ENCODE measurements around the gene CDK2AP2.

- TF ChIP-seq POLR2A (IDR thresholded peaks at IDR 0.05; ENCODE audit: low read depth, low read length) (no peak), POLR2AphosphoS5 (IDR thresholded peaks at IDR 0.05; ENCODE audit: low read depth, low read length) (no peak), PAX5 (IDR thresholded peaks at IDR 0.05; ENCODE audit: insufficient read depth, low read length, severe bottlenecking) (no peak), SPI1 (IDR thresholded peaks at IDR 0.05; ENCODE audit: low read depth, low read length) (no peak), POU2F2 (IDR thresholded peaks at IDR 0.05; ENCODE audit: low read depth, low read length) (no peak)
Observed at GRCh38 chr11:67493548-67494370, 14.2 kb downstream of the CDK2AP2 start.
